Astrocyte of the spinal cord (primary cell): ENCODE data around the gene OR4D1.

Source experiments
- DNase-seq: peaks from one replicate; pipeline ENCODE4 v3.0.0; 2011; ENCODE audit warnings: low read depth, low spot score
- H3K4me3 ChIP-seq: 2 replicates; pipeline ENCODE4 v1.5.1; 2011; ENCODE audit warnings: low read depth, mild to moderate bottlenecking, low read length, moderate library complexity
- in situ Hi-C: cut with HindIII; loops from 2 replicates; pipeline ENCODE4 v1.10.0; 2017; ENCODE audit warnings: low sequenced_read_pairs
- TF ChIP-seq, protein P1 (sequence below): IDR thresholded peaks from 2 replicates; pipeline ENCODE4 v1.5.1; 2012; ENCODE audit warnings: low read depth, mild to moderate bottlenecking, low read length, inconsistent platforms

Gene OR4D1

DNA sequence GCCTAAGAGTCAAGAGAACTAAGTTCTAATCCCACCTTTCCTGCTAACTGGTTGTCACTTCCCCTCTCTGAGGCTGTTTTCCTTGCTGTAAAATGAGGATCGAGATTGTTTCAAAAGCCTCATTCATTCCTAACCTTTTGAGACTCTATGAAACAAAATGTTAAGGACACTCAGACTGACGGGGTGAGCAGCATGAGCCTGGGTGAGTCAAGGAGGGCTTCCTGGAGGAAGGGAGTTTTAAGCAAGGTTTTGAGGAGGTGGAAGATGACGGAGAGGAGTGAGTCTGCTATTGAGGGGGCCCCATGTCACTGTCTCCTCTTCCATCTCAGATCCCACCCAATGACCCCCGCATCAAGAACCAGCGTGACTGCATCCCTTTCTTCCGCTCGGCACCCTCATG is 48.4 kb downstream of the OR4D1 start:
- TF ChIP-seq, protein P1, sequence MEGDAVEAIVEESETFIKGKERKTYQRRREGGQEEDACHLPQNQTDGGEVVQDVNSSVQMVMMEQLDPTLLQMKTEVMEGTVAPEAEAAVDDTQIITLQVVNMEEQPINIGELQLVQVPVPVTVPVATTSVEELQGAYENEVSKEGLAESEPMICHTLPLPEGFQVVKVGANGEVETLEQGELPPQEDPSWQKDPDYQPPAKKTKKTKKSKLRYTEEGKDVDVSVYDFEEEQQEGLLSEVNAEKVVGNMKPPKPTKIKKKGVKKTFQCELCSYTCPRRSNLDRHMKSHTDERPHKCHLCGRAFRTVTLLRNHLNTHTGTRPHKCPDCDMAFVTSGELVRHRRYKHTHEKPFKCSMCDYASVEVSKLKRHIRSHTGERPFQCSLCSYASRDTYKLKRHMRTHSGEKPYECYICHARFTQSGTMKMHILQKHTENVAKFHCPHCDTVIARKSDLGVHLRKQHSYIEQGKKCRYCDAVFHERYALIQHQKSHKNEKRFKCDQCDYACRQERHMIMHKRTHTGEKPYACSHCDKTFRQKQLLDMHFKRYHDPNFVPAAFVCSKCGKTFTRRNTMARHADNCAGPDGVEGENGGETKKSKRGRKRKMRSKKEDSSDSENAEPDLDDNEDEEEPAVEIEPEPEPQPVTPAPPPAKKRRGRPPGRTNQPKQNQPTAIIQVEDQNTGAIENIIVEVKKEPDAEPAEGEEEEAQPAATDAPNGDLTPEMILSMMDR: no peak
- DNase-seq: no peak
- in situ Hi-C loops: no loop called here
- no peak overlapping the region for H3K4me3 ChIP-seq

DNA sequence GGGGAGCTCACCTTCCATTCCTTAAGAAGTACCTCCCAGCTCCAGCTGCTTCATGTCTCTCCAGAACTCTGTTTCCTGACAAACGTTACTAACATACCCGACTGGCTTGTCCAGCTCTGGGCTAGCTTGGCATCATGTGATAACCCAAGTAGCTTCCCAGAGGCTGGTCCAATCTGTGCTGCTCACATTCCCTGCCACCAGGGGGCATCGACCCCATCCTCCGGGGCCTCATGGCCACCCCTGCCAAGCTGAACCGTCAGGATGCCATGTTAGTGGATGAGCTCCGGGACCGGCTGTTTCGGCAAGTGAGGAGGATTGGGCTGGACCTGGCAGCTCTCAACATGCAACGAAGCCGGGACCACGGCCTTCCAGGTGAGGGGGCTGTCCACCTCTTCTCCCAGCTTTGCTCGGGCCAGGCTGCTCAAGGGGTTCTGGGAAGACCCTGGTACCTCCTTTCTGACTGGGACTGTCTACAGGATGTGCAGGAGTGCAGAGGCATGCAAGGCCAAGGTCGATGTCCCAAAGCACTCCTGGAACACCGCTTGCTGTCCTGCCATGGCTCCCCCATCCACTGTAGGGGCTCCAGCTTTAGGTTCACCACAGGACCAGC is 51.9 kb downstream of the OR4D1 start:
- TF ChIP-seq, protein P1: peak; percentile 58
- DNase-seq: peak; percentile 26
- in situ Hi-C loops: no loop called here
- H3K4me3 ChIP-seq: no peak overlapping the region

DNA sequence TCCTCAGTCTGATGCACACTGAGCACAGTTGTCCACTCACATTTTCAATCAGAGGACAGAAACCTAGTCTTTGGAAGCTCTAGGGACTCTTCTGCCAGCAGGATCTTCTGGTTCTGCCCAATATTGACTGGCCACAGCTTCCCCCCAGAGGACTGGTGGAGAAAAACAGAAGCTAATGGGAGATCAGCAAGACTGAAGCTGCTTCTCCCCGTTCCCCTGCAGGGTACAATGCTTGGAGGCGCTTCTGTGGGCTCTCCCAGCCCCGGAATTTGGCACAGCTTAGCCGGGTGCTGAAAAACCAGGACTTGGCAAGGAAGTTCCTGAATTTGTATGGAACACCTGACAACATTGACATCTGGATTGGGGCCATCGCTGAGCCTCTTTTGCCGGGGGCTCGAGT is 54.7 kb downstream of the OR4D1 start:
- TF ChIP-seq, protein P1: no peak
- DNase-seq: no peak
- no peak overlapping the region for H3K4me3 ChIP-seq
- in situ Hi-C loops: no loop called here

DNA sequence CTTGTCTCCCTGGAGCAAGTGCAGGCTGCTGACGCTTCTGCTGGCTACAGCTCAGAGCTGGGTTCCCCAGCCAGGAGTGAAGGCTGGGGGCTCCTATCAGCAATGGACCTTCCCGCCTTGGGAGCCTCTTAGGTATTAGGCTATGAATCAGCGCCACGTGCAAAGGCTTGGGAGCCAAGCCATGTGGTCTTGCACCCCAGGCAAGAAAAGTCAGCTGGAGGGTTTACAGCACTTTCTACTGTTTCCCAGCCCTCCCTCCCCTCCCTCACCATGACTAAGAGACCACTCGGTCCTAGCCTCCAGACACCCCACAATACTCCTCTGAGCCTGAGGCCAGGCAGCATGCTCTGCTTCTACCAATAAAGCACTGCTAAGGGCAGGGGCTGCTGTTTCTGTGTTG is 56.6 kb downstream of the OR4D1 start:
- DNase-seq: no peak
- in situ Hi-C loops: no loop called here
- H3K4me3 ChIP-seq: no peak overlapping the region
- TF ChIP-seq, protein P1: no peak

DNA sequence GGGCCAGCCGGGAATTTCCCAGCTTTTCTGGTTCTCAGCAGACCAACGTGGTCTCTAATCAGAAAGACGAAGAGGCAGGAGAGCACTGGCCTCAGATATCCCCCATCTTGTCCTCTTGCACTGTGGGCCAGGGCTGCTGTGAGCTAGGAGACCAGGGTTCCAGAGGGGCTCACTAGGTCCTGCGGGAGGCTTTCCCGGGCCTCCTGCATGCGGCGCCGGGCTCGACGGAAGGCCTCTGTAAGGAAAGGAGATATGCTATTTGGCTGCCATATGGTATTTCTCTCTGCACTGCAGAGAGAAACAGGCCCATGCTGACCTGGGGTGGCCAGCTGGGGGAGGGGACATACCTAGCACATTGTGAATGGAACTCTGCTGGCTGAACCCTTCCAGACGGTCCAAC is 57.8 kb downstream of the OR4D1 start:
- TF ChIP-seq, protein P1: no peak
- H3K4me3 ChIP-seq: no peak overlapping the region
- in situ Hi-C loops: no loop called here
- no peak for DNase-seq

DNA sequence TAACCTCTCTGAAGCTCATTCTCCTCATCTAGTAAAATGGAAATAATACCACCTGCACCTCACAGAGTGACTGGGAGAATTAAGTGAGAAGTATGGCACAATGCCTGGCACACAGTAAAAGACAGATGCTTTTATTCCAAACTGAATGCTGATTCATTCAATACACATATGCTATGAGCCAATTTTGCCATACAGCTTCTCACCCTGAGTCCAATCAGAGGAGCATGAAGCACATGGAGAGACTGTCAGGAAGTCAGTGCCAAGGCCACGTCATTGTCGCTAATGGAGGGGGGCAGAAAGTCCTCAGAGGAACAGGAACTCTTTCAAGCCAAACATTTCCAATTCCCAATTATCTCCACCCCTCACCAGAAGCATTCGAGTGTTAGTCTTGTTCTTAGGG is 59.3 kb downstream of the OR4D1 start:
- TF ChIP-seq, protein P1: no peak
- in situ Hi-C loops: no loop called here
- H3K4me3 ChIP-seq: no peak overlapping the region
- DNase-seq: no peak

DNA sequence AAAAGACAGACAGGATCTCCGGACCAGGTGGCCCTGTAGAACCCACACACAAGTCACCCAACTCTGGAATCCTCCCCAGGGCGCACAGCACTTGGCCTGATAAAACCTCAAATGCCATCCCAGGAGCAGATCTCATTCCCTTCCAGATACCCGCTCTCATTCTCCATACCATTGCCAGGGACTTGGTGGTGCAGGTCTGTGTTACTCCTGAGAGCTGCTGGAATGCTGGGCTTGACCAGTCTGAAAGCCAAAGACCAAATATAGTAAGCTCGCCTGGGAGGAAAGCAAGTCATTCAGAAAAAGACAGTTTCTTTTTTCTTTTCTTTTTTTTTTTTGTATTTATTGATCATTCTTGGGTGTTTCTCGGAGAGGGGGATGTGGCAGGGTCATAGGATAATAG is 60.2 kb downstream of the OR4D1 start:
- DNase-seq: no peak
- in situ Hi-C loops: no loop called here
- TF ChIP-seq, protein P1: no peak
- no peak overlapping the region for H3K4me3 ChIP-seq
